SK-N-MC (cell line): Measurements from ENCODE around the gene CELSR2.

Experiments
- DNase-seq: peaks from one replicate; pipeline ENCODE4 v3.0.0-alpha.2; 2011; ENCODE audit warnings: low read depth, low spot score
- H3K27ac ChIP-seq: fragments of 200-600 bp; sonication (generic); 2 replicates; pipeline ENCODE4 v1.5.1; 2016; ENCODE audit warnings: mixed run types
- H3K36me3 ChIP-seq: fragments of 200-600 bp; sonication (generic); 2 replicates; pipeline ENCODE4 v1.6.1; 2017; ENCODE audit warnings: antibody characterized with exemption, low read length, mixed read lengths; ENCODE audit not compliant: insufficient read depth
- H3K4me3 ChIP-seq: fragments of 200-600 bp; sonication (generic); 2 replicates; pipeline ENCODE4 v1.5.1; 2016
- H3K9ac ChIP-seq: fragments of 200-600 bp; sonication (generic); 2 replicates; pipeline ENCODE4 v1.8.0; 2017; ENCODE audit warnings: mixed run types, mixed read lengths; ENCODE audit not compliant: insufficient read length
- H3K9me3 ChIP-seq: fragments of 200-600 bp; sonication (generic); 2 replicates; pipeline ENCODE4 v1.6.1; 2017; ENCODE audit warnings: low read depth, mild to moderate bottlenecking, antibody characterized with exemption, low read length, moderate library complexity, mixed read lengths
- EZH2 ChIP-seq: fragments of 200-600 bp; sonication (generic); IDR thresholded peaks from one replicate; pipeline ENCODE4 v1.6.1; 2017; ENCODE audit warnings: antibody characterized with exemption
- FOXP2 ChIP-seq: optimal IDR thresholded peaks from 2 replicates; pipeline ENCODE3; 2011; ENCODE audit warnings: mild to moderate bottlenecking, moderate library complexity; ENCODE audit not compliant: insufficient read depth; ENCODE audit errors: extremely low read length, control extremely low read depth
- POLR2AphosphoS5 ChIP-seq: IDR thresholded peaks from 2 replicates; pipeline ENCODE4 v1.6.1; 2012; ENCODE audit warnings: mild to moderate bottlenecking, low read depth, low read length, borderline replicate concordance

The CELSR2 gene

GRCh38 chr1:109263597-109264378 lies 14.4 kb downstream of the CELSR2 start:
- Histone ChIP-seq H3K9ac (no peak overlapping the region), H3K27ac (no peak overlapping the region), H3K9me3 (no peaks in the 10 kb centered on the region), H3K4me3 (no peak overlapping the region), H3K36me3 (peaks cover 3% of the 10 kb centered on the region; the same call in 1 of the 2 replicates)
- no peak for DNase-seq
- TF ChIP-seq EZH2 (no peak), POLR2AphosphoS5 (no peak), FOXP2 (no peak)

- TF ChIP-seq POLR2AphosphoS5: no peak
- no peak for TF ChIP-seq FOXP2
- TF ChIP-seq EZH2: no peak
- Histone ChIP-seq H3K9ac (no peak overlapping the region), H3K36me3 (no peaks in the 10 kb centered on the region; the same call in 1 of the 2 replicates), H3K27ac (no peak overlapping the region), H3K9me3 (no peaks in the 10 kb centered on the region), H3K4me3 (no peak overlapping the region)
- DNase-seq: no peak
Observed at GRCh38 chr1:109264379-109264755, 15.0 kb downstream of the CELSR2 start.

DNA sequence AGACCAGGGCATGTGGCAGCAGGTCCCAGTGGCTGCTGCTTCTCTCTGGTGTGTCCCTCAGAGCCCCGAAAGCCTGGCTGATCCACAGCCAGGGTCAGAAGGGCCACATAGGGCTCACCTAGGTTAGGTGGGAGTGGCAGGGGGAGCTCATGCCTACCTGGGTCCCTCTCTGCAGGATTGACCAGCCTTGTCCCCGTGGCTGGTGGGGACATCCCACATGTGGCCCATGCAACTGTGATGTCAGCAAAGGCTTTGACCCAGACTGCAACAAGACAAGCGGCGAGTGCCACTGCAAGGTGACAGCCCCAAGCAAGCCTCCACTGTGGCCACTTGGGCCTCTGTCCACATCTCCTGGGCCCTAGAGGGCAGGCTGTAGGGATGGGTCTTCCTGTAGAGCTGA lies 15.7 kb downstream of the CELSR2 start:
- H3K9ac ChIP-seq: no peak overlapping the region
- H3K4me3 ChIP-seq: no peak overlapping the region
- H3K9me3 ChIP-seq: no peaks in the 10 kb centered on the region
- no peak for TF ChIP-seq FOXP2
- no peak for TF ChIP-seq POLR2AphosphoS5
- no peak for TF ChIP-seq EZH2
- DNase-seq: no peak
- no peaks in the 10 kb centered on the region; the same call in 1 of the 2 replicates for H3K36me3 ChIP-seq
- H3K27ac ChIP-seq: no peak overlapping the region

GRCh38 chr1:109265741-109266330 lies 16.5 kb downstream of the CELSR2 start:
- TF ChIP-seq EZH2 (no peak), POLR2AphosphoS5 (no peak), FOXP2 (no peak)
- no peak overlapping the region for H3K9ac ChIP-seq
- H3K9me3 ChIP-seq: no peaks in the 10 kb centered on the region
- DNase-seq: no peak
- H3K27ac ChIP-seq: no peak overlapping the region
- H3K36me3 ChIP-seq: no peaks in the 10 kb centered on the region; the same call in 1 of the 2 replicates
- H3K4me3 ChIP-seq: no peak overlapping the region

GRCh38 chr1:109266965-109267364 lies 17.6 kb downstream of the CELSR2 start:
- H3K9me3 ChIP-seq: no peaks in the 10 kb centered on the region
- H3K4me3 ChIP-seq: no peak overlapping the region
- H3K9ac ChIP-seq: no peak overlapping the region
- H3K36me3 ChIP-seq: no peaks in the 10 kb centered on the region; the same call in 1 of the 2 replicates
- no peak overlapping the region for H3K27ac ChIP-seq
- no peak for TF ChIP-seq POLR2AphosphoS5
- TF ChIP-seq FOXP2: no peak
- no peak for TF ChIP-seq EZH2
- no peak for DNase-seq

DNA sequence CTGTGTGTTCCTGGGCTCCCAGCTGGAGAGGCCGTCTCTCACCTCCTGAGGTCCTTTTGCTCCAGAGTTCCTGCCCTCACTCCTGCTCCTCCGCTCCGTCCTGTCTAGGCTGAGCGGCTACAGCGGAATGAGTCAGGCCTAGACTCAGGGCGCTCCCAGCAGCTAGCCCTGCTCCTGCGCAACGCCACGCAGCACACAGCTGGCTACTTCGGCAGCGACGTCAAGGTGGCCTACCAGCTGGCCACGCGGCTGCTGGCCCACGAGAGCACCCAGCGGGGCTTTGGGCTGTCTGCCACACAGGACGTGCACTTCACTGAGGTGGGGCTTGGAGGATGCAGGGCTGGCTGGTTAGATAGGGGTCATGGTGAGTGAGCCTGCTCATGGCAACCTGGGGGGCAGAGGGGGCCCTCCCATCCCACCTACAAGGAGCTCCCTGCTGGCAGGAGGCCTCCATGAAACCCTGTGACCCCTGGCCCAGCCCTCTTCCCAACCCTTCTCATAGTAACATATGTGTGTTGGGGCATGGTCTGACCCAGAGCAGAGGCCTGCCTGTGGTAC lies 18.5 kb downstream of the CELSR2 start:
- no peak for DNase-seq
- H3K9me3 ChIP-seq: no peaks in the 10 kb centered on the region
- no peaks in the 10 kb centered on the region; the same call in 1 of the 2 replicates for H3K36me3 ChIP-seq
- H3K27ac ChIP-seq: no peak overlapping the region
- TF ChIP-seq EZH2: no peak
- TF ChIP-seq FOXP2: no peak
- no peak for TF ChIP-seq POLR2AphosphoS5
- H3K4me3 ChIP-seq: no peak overlapping the region
- no peak overlapping the region for H3K9ac ChIP-seq

DNA sequence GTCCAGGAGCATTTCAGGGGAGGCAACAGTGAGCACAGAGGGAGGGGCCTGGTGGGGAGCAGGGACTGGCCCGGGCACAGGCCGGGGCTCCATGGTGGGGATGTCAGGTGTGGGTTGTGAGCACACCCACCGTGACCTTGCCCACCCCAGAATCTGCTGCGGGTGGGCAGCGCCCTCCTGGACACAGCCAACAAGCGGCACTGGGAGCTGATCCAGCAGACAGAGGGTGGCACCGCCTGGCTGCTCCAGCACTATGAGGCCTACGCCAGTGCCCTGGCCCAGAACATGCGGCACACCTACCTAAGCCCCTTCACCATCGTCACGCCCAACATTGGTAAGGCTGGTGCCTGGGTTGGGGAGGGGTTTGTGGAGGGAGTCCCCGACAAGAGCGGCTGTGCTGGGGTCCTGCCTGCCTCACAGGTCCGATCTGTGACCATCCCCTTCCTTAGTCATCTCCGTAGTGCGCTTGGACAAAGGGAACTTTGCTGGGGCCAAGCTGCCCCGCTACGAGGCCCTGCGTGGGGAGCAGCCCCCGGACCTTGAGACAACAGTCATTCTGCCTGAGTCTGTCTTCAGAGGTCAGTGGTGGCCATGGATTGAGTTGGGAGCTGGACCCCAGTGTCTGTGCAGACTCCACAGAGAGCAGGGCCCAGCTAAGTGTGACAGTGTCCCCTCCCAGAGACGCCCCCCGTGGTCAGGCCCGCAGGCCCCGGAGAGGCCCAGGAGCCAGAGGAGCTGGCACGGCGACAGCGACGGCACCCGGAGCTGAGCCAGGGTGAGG lies 19.3 kb downstream of the CELSR2 start:
- no peak for DNase-seq

More for the DNA sequence above, 19.3 kb downstream of the CELSR2 start:
- Histone ChIP-seq H3K27ac (no peak overlapping the region), H3K4me3 (no peak overlapping the region), H3K36me3 (no peaks in the 10 kb centered on the region; the same call in 1 of the 2 replicates), H3K9me3 (no peaks in the 10 kb centered on the region), H3K9ac (no peak overlapping the region)
- TF ChIP-seq EZH2 (no peak), POLR2AphosphoS5 (no peak), FOXP2 (no peak)
